Myocyte (in vitro differentiated cells): ENCODE data around the gene C9orf85. TPM values are rescaled to one million over a fixed set of nuclear protein-coding genes. Genes with fewer than 3 reads are reported as not detected.

ENCODE experiments used
- DNase-seq: peaks from one replicate; pipeline ENCODE4 v3.0.0-alpha.2; 2012; ENCODE audit warnings: low read depth
- total RNA-seq: library from RNA; depleted of rRNA; stranded (reverse); fragments of >200 nt; gene quantifications from 2 replicates; pipeline ENCODE4 v1.2.3, GENCODE V29; 2014

The C9orf85 gene
- total RNA-seq, 1 donor from 2014 or later: 13.2 TPM

- no peak for DNase-seq
These were observed 9.5 kb upstream of the C9orf85 start for GRCh38 chr9:71901695-71902597.

GRCh38 chr9:71904076-71904475, 7.4 kb upstream of the C9orf85 start:
- no peak for DNase-seq

GRCh38 chr9:71908825-71909224, 2.6 kb upstream of the C9orf85 start:
- no peak for DNase-seq

- DNase-seq: peak; percentile 58
These were observed 1.4 kb upstream of the C9orf85 start for GRCh38 chr9:71909887-71910649.

GRCh38 chr9:71910650-71911060, 784 bp upstream of the C9orf85 start:
- no peak for DNase-seq

- no peak for DNase-seq
These were observed 483 bp downstream of the C9orf85 start for GRCh38 chr9:71911908-71912335.

- no peak for DNase-seq
These were observed 4.1 kb downstream of the C9orf85 start for GRCh38 chr9:71915495-71915894.

- DNase-seq: no peak
These were observed 5.5 kb downstream of the C9orf85 start for GRCh38 chr9:71916834-71917534.

GRCh38 chr9:71918419-71918818, 7.0 kb downstream of the C9orf85 start:
- no peak for DNase-seq

GRCh38 chr9:71920456-71921189, 9.2 kb downstream of the C9orf85 start:
- no peak for DNase-seq

- DNase-seq: no peak
These were observed 9.9 kb downstream of the C9orf85 start for GRCh38 chr9:71921190-71921814.

- no peak for DNase-seq
These were observed 13.1 kb downstream of the C9orf85 start for GRCh38 chr9:71924576-71924975.

GRCh38 chr9:71925834-71926233, 14.4 kb downstream of the C9orf85 start:
- DNase-seq: no peak

GRCh38 chr9:71928376-71928775, 16.9 kb downstream of the C9orf85 start:
- DNase-seq: no peak

GRCh38 chr9:71928806-71929205, 17.4 kb downstream of the C9orf85 start:
- no peak for DNase-seq

- DNase-seq: no peak
These were observed 17.8 kb downstream of the C9orf85 start for GRCh38 chr9:71929223-71929622.

GRCh38 chr9:71929791-71930440, 18.5 kb downstream of the C9orf85 start:
- peak; percentile 35 for DNase-seq

GRCh38 chr9:71931166-71931565, 19.7 kb downstream of the C9orf85 start:
- no peak for DNase-seq

- DNase-seq: no peak
These were observed 24.6 kb downstream of the C9orf85 start for GRCh38 chr9:71936066-71936465.

- DNase-seq: no peak
These were observed 25.7 kb downstream of the C9orf85 start for GRCh38 chr9:71937070-71937625.
